Ecto neural progenitor cell (in vitro differentiated cells): ENCODE data around the gene PADI2.

Experiments
- DNase-seq: peaks from one replicate; pipeline ENCODE4 v3.0.0-alpha.2; 2018; ENCODE audit warnings: low spot score

Gene PADI2

DNA sequence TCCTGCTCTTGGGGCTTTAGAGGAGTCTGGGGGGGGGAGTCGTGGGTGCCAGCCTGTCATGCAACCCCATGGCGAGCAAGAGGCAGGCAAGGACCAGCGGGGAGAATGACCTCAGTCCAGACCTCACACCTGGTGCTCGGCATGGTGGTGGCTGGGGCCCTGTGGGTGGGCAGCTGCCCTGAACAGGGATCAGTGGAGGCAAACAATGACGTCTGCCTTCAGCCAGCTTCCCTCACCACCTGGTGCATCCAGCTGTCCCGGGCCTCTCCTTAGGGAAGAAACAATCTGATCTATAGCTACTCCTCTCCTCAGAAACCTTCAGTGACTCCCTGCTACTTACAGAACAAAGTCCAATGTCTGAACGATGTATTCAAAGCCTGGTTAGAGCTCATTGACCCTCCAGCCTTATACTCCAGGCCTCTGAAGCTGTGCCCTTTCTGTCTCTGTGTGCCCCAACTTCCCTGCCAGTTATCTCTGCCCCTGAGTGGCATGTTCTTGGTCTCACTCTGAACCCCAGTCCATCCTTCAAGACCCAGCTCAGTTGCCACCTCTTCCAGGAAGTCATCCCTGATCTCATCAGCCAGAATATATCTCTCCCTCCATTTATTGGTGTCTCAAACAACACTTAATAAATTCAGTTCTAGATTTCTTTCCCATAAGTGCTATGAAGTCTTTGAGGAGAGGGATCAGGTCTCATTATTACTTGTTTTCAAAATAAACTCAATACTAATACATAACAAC lies 6.6 kb downstream of the PADI2 start:
- DNase-seq, result no peak

DNA sequence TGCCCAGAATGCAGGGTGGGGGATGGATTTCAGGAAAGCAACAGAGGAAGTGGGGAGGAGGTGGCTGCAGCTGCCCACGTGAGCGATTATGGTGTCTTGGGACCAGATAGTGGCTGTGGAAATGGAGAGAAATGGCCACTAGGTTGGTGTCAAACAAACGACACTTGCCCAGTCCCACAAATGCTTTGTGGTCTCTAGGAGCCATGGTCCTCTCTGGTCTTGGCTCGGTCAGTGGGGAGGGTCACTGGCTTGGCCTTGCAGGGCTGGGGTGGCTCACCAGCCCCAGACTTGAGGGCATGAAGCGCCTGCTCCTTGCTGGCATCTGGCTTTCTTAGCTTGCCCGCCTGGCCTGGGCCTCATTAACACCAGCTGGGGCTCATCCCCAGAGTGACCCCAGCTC lies 7.2 kb downstream of the PADI2 start:
- DNase-seq, result no peak

DNA sequence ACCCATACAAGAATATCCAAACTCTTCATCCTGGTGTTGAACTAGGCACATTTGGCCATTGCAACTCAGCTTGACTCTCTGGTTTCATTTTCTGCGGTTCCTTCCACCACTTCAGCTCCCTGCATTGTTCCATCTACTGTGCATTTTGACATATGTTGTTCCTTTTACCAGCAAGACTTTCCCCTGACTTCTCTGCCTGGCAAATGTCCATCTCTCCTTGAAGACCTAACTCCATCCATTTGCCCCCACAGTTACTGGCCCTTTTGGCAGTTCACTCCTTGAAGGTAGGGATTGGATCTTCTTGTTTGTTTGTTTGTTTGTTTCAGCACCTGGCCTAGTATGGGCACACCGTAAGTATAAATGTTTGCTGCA lies 8.7 kb downstream of the PADI2 start:
- no peak for DNase-seq

DNA sequence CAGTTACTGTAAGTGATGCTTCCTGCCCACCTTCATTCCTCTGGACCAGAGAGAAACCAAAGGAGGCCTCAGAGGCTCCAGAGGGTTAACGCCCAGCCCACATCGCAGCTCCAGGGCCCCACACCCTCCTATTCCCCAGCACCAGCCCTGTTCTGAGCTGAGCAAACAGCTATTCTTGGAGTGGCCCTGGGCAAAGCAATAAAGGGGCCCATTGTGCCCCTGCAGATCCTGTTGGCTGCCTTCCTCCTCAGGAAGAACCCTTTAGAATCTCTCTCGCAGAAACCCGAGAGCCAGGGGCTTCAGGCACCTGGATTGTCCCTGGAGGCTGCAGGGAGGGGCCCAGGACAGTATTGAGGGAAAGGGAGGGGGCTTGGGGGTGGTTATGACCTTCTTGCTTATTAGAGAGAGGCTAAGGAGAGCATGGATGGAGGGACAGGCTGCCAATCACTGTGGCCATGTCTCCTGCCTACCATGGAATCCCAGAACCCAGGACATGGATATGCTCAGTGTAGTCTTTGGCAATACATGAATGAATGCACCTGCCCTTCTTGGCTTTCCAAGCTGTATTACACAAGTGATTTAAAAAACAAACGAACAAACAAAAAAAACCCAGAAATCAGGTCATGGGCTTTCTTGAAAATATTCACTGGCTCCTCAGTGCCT lies 9.2 kb downstream of the PADI2 start:
- no peak for DNase-seq

DNA sequence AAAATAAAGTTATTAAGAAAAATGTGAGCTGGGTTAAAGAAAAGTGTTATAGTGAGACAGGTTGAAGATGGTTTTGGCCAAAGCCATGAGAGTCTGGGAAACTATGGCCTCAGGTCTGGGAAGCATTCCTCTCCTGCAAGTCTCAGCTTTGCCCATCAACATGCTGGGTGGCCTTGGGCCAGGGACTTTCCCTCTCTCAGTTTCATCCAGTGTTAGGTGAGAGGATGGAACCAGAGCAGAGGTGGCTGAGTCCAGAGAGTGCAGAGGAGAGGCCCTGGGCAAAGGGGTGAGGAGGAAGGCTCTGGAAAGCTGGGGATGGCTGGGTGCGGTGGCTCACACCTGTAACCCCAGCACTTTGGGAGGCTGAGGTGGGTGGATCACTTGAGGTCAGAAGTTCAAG lies 10.5 kb downstream of the PADI2 start:
- DNase-seq, result no peak

DNA sequence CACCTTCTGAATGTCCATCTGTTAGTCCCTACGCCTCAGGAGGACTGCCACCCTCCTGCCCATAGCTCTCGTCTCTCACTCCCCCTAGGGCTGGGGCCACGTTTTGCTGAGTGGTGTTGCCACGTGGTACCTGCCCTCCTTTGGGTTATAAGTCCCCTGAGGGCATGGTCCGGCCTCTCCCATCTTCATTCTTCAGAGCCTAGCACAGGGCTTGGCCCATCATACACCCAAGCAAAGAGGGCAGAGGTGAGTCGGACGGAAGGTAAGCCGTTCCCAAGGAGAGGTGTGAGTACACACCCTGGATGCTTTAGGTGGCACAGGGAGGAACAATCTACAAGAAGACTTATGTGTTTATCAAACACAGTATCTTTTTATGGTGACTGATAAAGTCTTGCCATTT lies 10.9 kb downstream of the PADI2 start:
- DNase-seq, result no peak

DNA sequence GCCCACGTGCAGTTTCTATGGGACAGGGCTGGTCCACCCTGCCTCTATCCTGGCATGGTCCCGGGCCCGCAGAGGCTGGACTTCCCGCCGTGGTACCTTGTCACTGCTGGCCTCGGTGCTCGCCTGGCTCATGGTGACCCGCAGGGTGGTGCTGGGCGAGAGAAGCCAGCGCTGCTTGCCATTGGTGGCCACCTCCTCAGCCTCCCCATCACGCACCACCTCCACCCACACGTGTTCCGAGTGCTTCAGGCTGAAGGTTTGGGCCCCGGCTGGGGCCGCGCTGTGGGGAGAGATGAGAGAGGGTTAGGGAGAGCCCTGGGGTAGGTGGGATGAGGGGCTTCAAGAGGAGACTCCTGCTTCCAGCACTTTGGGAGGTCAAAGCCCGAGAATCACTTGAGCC lies 14.5 kb downstream of the PADI2 start:
- no peak for DNase-seq

DNA sequence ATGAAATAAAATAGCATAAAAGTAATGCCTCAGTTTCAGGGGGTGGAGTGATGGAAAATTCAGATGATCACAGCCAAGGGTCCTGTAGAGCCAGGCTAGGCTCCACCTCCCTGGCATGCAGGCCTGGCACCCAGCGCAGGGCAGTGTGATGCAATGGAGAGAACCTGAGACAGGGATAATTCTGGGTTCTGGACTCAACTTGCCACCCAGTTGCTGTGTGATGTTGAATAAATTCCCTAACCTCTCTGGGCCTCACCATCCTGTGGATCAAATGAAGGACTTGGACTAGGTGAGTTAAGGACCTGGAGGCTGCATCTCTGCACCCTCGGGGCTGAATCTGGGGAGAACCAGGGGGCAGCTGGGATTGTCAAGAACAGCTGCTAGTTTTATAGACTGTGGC lies 17.0 kb downstream of the PADI2 start:
- no peak for DNase-seq

DNA sequence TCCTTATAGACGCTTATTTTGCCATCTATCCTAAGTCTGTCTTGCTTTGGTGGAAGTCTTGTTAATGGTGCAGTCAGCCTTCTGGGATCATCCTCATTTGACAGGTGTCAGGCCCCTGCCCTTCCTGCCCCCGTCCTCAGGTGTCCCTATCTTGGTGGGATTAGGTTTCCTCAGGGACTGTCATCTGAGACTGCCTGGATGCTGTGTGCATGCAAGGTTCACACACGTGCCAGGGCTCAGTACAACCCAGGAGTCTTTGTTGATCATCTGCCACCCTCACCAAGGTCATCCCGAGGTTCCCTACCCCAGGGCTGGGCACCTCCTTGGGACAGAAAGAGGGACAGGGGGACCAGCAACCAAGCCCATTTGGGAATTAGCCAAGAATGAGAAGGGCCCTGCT lies 18.0 kb downstream of the PADI2 start:
- no peak for DNase-seq

DNA sequence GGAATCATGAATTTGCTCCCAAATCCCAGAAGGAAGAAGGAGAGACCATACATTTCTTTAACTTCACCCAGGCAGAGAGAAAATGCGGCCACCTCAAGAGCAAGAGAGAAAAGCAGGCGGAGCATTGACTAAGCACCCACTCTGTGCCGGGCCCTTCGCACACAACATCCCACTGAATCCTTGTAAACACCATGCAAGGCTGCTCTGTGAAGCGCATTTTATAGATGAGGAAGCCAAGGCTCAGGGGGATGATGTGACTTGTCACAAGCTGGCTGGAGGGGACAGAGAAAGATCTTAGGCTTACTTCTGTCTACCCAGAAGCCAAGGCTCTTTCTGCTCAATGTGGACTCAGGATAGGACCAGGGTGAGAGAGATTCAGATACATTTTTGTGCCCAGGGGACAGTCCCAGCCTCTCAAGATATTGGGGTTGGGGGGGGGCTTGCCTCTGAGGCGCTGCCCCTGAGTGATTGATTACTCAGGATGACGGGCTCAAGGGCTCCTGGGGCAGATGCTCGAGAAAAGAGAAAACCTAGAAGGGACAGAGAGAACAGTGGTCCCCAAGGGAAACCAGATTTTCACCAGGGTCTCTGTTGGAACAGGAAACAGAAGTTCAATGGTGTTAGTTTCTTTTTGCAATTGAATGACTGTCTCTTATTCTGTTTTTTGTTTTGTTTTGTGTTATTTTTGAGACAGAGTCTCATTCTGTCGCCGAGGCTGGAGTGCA lies 19.5 kb downstream of the PADI2 start:
- DNase-seq, result no peak

DNA sequence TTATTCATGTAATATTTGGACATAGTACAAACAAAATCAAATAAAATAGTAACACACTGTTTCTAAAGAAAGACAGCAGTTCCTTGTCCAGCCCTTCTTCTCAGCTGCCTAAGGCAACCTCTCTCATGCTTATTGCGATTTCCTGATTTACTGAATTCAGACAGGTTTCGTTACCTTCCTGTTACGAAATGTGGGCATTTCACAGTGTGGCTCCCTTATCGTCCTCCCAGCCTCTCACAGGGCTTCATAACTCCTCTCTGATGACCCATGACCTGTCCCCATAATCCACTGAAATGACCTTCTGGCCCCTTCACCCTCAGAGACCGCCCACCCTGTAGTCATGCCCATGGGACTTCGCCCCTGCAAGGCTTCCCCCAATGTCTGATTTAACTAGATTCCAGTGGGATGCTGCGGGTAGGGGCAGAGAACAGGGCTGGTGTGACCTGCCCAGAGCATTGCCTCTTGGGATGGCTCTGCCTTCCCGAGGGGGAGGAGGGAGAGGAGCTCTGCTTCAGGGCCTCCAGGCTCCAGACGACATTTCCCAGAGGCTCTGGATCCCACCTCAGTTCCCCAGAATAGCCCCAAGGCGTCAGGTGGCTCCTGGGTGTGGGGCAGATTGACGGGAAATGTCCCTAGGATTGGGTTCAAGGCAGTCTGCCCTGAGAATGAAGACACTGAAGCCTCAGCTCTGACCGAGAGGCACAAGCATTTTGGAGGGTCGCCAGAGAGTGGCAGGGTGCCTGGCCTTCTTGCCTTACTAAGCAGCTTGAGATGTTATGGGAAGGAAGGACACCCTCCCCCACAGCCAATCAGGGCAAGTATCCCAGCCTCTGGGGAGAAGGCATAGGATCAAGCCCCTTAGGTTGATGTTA lies 20.6 kb downstream of the PADI2 start:
- DNase-seq, result no peak

DNA sequence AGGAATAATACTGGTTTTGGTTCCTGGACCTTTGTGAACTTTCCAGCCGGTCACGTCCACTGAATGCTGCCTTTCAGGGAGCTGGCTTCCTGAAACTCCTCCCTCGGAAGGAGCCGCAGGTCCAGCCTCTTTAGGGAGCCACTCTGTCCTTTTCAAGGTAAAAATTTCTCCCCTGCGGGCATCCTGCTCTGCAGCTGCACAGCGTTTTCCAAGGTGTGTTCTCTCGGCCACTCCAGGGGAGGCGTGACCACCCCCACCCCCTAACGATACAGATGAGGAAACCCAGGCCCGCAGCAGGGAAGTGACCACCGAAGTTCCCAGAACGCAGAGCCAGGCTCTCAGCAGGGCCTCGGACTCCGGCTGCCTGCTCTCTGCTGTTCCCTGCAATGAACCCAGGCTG lies 21.5 kb downstream of the PADI2 start:
- no peak for DNase-seq

DNA sequence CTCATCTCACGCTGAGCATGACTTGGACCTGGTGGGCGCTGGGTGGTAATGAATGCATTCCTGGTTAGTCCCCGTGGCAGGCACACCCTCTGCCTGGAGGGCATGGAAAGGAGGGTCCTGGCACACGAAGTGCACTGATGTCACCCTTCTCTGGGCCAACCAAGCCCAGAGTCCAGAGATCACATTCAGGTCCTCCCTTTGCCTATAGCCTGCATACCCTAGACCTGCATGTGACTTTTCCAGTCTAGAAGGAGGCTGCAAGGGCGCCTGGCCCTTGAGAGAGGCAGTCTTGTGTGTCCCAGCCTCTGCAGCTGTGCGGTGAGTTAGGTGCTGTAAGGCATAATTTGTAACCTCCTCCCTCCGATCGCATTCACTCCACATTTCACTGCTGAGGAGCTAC lies 22.1 kb downstream of the PADI2 start:
- DNase-seq, result no peak

DNA sequence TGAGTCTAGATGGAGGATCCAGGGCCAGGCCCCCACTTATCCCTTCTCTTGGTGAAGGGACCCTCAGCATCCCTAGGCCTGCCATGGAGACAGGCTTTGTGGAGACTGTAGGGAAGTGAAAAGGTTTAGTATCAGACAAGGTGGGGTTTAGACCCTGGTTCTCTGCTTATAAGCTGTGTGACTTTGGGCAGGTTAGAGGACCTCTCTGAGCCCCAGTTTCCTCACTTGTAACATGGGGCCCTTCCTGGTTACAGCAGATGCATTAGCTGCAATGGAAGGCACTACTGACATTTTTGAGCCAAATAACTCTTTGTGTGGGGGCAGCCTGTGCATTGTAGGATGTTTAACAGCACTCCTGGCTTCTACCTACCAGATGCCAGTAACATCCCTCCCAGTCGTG lies 22.7 kb downstream of the PADI2 start:
- DNase-seq, result no peak

DNA sequence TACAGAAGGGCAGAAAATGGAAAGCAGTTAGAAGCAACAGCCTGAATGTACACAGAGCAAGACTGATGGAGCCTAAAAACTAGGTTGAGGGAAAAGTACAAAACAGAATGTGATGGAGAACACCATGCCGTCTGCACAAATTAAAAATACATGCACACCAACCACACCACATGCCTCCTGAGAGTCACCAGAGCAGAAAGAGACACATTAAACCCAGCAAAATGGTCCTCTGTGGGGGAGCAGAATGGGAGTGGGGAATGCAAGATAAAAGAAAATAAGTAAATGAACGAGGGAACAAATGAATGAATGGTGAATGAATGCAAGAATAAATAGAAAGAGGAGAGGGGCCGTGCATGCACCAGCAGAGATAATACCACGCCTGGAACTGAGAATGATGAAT lies 24.1 kb downstream of the PADI2 start:
- DNase-seq, result no peak

DNA sequence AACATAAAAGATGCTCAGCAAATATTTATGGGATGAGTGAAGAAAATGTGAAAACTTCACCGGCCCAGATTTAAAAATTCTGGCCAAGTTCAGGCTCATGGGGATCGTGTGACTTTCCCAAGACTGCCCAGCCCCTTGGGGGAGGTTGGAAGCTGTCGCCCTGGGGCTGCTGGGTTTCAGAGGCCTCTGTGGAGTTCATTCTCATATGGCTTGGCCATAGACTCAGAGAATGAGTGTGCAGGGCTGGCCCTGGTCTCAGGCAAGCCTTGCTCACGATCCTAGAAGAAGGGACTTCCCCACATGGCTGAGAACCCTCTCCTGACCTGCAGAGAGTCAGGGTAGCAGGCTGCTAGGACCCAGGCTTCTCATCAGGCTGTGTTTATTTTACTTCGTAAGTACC lies 24.6 kb downstream of the PADI2 start:
- DNase-seq, result no peak

DNA sequence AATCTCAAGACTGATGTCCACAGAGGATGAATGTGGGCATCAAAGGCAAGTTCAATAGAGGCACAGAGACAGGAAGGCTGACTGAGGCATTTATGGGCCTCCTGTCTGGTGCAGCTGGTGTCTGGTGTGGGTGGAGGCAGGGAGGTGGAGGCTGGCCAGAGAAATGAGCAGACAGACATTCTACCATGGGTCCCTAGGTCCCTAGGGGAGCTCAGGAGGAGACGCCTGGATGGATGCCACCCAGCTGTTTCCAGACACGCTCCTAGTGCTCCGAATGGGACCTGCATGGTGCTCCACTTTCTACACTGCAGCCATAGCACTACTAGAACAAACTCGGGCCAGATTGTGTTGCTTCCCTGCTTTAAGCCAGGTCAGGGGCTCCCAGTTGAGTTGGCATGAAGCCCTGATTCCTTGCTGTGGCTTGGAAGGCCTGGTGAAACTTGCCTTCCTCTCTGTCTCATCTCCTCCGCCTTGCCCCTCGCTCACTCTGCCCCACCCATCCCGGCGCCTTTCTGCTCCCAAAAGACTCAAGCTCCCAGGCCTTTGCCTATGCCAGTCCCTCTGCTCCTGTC lies 25.3 kb downstream of the PADI2 start:
- DNase-seq, result no peak

DNA sequence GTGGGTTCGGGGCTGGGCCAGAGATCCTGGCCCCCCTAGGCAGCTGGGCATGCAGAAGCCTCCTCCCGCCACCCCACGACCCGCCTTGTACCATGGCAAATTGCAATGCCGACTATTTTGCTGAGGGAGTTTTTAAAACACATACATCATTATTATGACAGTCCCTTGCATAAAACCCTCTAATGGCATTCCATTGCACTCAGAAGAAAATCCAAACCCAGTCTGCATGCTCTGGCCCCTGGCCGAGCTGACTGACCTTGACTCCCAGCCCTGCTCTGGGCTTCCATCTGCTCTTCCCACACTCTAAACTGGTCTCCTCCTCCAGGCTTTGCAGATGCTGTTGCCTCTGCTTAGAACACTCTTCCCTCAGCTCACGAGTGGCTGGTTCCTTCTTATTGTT lies 28.0 kb downstream of the PADI2 start:
- DNase-seq, result no peak

DNA sequence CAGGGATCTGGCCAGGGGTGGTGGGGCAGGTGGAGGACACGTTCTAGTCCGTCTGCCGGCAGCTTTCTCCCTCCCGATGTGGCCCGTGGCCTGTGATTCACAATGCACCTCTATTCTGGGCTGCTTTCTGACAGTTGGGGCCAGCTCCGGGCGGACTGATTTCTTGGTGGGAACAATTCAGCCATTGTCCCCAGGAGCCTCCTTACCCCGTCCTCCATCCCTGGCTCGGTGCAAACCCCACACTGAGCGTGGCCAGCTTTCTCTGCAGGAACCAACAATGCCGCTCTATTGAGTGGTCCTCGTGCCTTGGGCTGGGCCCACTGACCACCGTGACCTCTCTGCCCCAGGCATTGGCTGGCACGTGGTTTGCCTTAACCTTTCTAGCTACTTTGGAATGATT lies 29.7 kb downstream of the PADI2 start:
- DNase-seq, result no peak

DNA sequence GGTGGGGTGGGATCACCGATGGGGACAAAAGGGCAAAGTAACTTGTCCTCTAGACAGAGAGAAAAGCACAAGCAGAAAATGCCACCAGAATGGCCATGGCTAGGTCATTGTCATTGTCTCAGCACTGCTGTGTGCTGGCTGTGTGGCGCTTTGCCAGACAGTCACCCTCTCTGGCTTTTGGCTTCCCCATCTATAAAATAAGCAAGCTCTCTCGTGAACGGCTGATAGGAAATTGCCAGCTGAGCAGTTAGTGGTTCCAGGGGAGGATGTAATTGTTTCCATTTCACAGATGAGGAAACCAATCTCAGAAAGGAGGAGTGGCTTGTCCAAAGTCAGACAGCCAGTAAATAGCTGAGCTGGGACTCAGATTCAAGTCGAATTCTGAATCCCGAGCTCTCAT lies 32.5 kb downstream of the PADI2 start:
- DNase-seq, result no peak

DNA sequence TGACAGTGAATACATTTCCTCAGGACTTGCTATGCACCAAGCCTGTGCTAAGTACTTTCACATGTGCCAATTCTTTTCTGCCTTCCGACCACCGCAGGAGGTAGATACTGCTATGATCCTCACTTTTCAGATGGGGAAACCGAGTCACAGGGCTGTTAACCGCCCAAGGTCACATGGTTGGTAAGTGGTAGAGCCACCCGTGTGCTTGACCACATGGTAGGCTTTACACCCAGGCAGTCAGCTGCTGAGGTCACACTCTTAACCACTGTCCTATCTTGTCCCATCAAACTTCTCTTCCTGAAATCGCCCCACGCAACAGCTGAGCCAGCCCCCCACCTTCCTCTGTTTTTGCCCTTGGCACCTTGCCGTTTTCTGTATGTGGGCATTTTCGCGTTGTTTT lies 34.5 kb downstream of the PADI2 start:
- no peak for DNase-seq

DNA sequence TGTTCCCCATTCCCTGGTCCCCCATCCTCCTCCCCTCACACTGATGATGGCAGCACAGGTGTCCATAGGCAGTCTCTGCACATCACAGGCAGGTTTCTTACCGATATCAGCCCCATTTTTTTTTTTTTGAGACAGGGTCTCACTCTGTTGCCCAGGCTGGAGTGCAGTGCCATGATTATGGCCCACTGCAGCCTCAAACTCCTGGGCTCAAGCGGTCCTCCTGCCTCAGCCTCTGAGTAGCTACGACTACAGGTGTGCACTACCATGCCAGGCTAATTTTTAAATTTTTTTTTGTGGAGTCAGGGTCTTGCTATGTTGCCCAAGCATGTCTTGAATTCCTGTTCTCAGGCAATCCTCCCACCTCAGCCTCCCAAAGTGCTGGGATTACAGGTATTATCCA lies 36.5 kb downstream of the PADI2 start:
- no peak for DNase-seq
